ENCODE measurements around the gene ATP8B4.

DNA sequence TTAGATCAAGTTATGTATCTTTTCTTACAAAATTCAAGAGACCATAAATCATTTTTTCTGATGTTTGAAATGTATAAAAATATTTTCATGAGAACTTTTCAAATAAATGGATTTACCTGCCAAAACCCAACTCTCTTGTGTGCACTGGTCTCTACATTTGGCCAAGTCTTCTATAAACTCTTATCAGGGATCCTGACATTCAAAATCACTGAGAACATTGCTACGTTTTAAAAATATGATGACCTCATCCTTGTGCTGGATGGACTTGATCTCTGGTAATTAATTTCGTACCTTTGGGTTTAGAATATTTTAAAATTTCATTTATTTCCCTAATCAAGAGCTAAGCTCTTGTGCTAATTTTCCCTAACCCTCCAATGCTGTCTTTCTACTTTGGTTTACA lies 127.4 kb downstream of the ATP8B4 start:
- TF ChIP-seq PATZ1 (CRISPR knock-in tag; IDR thresholded peaks at IDR 0.05; ENCODE audit: borderline replicate concordance) = no peak
- TF ChIP-seq ZNF70 (CRISPR knock-in tag; IDR thresholded peaks at IDR 0.05) = no peak
- TF ChIP-seq RARB (CRISPR knock-in tag; IDR thresholded peaks at IDR 0.05) = no peak
- no peak for TF ChIP-seq TOX (CRISPR knock-in tag; IDR thresholded peaks at IDR 0.05; ENCODE audit: borderline replicate concordance)
